Measurements from ENCODE around the gene KNSTRN. TPM values are rescaled to one million over a fixed set of nuclear protein-coding genes. Genes with fewer than 3 reads are reported as not detected.

Gene KNSTRN
- polyA plus RNA-seq, 2 of the 4 experiments (the other 2 are of a cell fraction), result 48.0 to 50.3 TPM

DNA sequence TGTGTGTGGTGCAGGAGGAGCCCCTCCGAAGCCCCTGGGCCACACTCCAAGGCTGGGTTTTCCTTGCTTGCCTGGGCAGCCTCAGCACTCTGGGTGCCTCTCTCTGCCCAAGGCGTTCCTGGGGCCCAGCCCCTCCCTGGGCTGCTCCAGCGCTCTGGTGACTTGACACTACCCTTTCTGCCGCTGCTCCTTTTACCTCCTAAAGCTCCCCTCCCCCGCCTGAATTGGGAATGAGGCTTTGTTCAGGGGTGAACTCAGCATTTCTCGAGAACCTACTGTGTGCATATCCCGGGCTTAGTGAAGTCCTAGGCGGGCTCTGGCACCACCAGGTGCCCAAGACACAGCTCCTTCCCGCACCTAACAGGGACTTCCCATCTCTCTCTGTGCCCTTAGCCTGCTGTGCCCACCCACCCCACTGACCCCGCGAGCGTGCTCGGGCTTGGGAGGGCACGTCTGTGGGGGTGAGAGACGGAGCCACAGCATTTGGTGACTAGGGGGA lies 57.0 kb downstream of the KNSTRN start:
- ATAC-seq (peak; percentile 24 to 40; a peak in 3 of 6 replicates), DNase-seq (ENCODE audit: low read depth in 1 of 2, low spot score in 1 of 2) (no peak), FAIRE-seq (no peak)
- H3K4me2 ChIP-seq, result peak overlapping the region; percentile 100
- 31% methylated on average over 6 of the region's 15 CpGs for WGBS (ENCODE audit: missing lambda C conversion rate)
- TF ChIP-seq HOXB13 (CRISPR knock-in tag; IDR thresholded peaks at IDR 0.05; ENCODE audit: low read depth), result no peak
- no peak for TF ChIP-seq ELK1 (IDR thresholded peaks at IDR 0.05; ENCODE audit: low read depth, low read length)
- TF ChIP-seq TFCP2L1 (CRISPR knock-in tag; IDR thresholded peaks at IDR 0.05), result no peak
- no peak for TF ChIP-seq CBX8 (IDR thresholded peaks at IDR 0.05)
- TF ChIP-seq CHD4 (IDR thresholded peaks at IDR 0.05; ENCODE audit: borderline replicate concordance), result no peak
- TF ChIP-seq CHD2 (IDR thresholded peaks at IDR 0.05; ENCODE audit: low read length, partially characterized antibody), result no peak
- TF ChIP-seq, protein P1, sequence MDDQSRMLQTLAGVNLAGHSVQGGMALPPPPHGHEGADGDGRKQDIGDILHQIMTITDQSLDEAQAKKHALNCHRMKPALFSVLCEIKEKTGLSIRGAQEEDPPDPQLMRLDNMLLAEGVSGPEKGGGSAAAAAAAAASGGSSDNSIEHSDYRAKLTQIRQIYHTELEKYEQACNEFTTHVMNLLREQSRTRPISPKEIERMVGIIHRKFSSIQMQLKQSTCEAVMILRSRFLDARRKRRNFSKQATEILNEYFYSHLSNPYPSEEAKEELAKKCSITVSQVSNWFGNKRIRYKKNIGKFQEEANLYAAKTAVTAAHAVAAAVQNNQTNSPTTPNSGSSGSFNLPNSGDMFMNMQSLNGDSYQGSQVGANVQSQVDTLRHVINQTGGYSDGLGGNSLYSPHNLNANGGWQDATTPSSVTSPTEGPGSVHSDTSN (IDR thresholded peaks at IDR 0.05), result no peak
- no peak for TF ChIP-seq CBX2 (IDR thresholded peaks at IDR 0.05; ENCODE audit: borderline replicate concordance, low read depth)
- ChIA-PET CTCF (interaction anchor here (0.7 to 4.1 kb wide), 10 partner anchors 14 to 164 kb away, joined by 3 to 18 read pairs (median 4); no protein-coding TSS in a partner anchor), POLR2A (no interaction called here)
- H3K27ac ChIP-seq, result peak overlapping the region; percentile 91 to 100
- peaks cover 22% of the 10 kb centered on the region; the same call in 1 of the 3 replicates for H3K4me1 ChIP-seq
- H3K9me3 ChIP-seq, result no peaks in the 10 kb centered on the region
- peak overlapping the region; percentile 93 for H3K4me3 ChIP-seq

DNA sequence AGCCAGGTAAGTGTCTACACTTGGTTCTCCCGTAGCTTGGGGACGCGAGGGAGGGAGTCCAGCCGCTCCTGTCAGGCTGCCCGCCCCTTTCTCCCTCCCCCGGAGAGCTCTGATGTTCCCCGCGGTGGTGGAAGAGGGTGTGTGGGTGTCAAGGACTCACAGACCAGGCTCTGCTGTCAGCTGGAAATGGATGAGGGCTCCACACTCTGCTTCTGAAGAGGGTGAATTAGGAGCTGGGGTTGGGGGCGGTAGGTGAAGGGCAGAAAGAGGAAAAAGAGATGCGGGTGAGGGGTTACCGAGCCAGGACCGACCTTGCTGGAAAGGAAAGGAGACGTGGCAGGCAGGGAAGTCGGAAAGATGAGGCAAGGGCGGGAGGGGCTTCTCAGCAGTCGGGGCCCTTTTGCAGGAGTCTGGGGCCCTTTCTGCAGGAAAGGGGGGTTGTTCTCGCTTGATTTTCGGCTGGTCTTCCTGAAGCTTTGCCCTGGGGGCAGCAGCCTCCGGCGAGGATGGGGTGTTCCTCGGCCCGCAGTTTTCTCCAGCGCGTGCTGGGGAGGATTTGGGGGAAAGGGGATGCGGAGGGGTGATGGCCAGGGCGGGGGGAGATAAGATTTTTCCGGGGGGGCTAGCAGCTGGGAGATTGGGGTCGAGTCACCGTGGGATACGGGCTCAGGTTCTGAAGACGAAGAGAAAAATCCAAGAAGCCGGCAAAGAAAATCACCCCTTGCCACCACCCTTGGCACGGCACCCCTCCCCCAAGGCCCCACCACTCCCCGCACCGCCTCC lies 57.6 kb downstream of the KNSTRN start:
- POLR2A ChIA-PET, result no interaction called here
- no peaks in the 10 kb centered on the region for H3K9me3 ChIP-seq
- ATAC-seq (peak; percentile 46 to 66; a peak in 5 of 6 replicates), DNase-seq (ENCODE audit: low read depth in 1 of 2, low spot score in 1 of 2) (peak in 1 of 2 experiments; percentile 18), FAIRE-seq (no peak)
- WGBS (ENCODE audit: missing lambda C conversion rate), result 1% methylated on average over 17 of the region's 35 CpGs
- H3K27ac ChIP-seq, result peak overlapping the region; percentile 91 to 100
- TF ChIP-seq, protein P2, sequence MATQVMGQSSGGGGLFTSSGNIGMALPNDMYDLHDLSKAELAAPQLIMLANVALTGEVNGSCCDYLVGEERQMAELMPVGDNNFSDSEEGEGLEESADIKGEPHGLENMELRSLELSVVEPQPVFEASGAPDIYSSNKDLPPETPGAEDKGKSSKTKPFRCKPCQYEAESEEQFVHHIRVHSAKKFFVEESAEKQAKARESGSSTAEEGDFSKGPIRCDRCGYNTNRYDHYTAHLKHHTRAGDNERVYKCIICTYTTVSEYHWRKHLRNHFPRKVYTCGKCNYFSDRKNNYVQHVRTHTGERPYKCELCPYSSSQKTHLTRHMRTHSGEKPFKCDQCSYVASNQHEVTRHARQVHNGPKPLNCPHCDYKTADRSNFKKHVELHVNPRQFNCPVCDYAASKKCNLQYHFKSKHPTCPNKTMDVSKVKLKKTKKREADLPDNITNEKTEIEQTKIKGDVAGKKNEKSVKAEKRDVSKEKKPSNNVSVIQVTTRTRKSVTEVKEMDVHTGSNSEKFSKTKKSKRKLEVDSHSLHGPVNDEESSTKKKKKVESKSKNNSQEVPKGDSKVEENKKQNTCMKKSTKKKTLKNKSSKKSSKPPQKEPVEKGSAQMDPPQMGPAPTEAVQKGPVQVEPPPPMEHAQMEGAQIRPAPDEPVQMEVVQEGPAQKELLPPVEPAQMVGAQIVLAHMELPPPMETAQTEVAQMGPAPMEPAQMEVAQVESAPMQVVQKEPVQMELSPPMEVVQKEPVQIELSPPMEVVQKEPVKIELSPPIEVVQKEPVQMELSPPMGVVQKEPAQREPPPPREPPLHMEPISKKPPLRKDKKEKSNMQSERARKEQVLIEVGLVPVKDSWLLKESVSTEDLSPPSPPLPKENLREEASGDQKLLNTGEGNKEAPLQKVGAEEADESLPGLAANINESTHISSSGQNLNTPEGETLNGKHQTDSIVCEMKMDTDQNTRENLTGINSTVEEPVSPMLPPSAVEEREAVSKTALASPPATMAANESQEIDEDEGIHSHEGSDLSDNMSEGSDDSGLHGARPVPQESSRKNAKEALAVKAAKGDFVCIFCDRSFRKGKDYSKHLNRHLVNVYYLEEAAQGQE (IDR thresholded peaks at IDR 0.05), result no peak
- no peak for TF ChIP-seq HDAC2 (IDR thresholded peaks at IDR 0.05)
- 0 out of 2 replicates have a peak, but pooled peaks have one; percentile 8 for TF ChIP-seq POLR2A (IDR thresholded peaks at IDR 0.05; ENCODE audit: low read length)
- no peak for TF ChIP-seq ZC3H11A (IDR thresholded peaks at IDR 0.05)
- TF ChIP-seq PHF8 (IDR thresholded peaks at IDR 0.05; ENCODE audit: borderline replicate concordance, low read depth), result peak; percentile 21; the same call in 1 of the 2 replicates
- TF ChIP-seq CHD2 (IDR thresholded peaks at IDR 0.05; ENCODE audit: low read length, partially characterized antibody), result no peak
- TF ChIP-seq RARB (CRISPR knock-in tag; IDR thresholded peaks at IDR 0.05), result no peak
- peaks cover 22% of the 10 kb centered on the region; the same call in 1 of the 3 replicates for H3K4me1 ChIP-seq
- peak overlapping the region; percentile 93 for H3K4me3 ChIP-seq
- peak overlapping the region; percentile 100 for H3K4me2 ChIP-seq
- CTCF ChIA-PET, result interaction anchor here (0.6 to 4.1 kb wide), 12 partner anchors 11 to 165 kb away, joined by 3 to 18 read pairs (median 4); no protein-coding TSS in a partner anchor

Measured in A549 (cell line).